Smooth muscle cell (in vitro differentiated cells): ENCODE measurements around the gene RFX1. TPM values are rescaled to one million over a fixed set of nuclear protein-coding genes. Genes with fewer than 3 reads are reported as not detected.

Experiments
- DNase-seq: peaks from one replicate; lab custom pipeline; 2025; ENCODE audit not compliant: unreplicated experiment; lab: John Stamatoyannopoulos, UW
- H2AFZ ChIP-seq: fragments of 200-600 bp; sonication (generic); 2 replicates; pipeline ENCODE4 v1.6.0; 2016; ENCODE audit warnings: antibody characterized with exemption, low read depth, mild to moderate bottlenecking
- H3F3A ChIP-seq: fragments of 200-600 bp; sonication (generic); 2 replicates; pipeline ENCODE4 v1.6.0; 2017; ENCODE audit warnings: antibody characterized with exemption, low read depth
- H3K27ac ChIP-seq: fragments of 200-600 bp; sonication (generic); 2 replicates; pipeline ENCODE4 v1.5.1; 2016; ENCODE audit warnings: low read depth, mild to moderate bottlenecking
- H3K27me3 ChIP-seq: fragments of 200-600 bp; sonication (generic); 2 replicates; pipeline ENCODE4 v1.6.1; 2016; ENCODE audit warnings: low read depth, mild to moderate bottlenecking
- H3K36me3 ChIP-seq: fragments of 200-600 bp; sonication (generic); 2 replicates; pipeline ENCODE4 v1.5.1; 2016; ENCODE audit warnings: low read depth
- H3K4me1 ChIP-seq: fragments of 200-600 bp; sonication (generic); 2 replicates; pipeline ENCODE4 v1.5.1; 2016; ENCODE audit warnings: low read depth
- H3K4me2 ChIP-seq: fragments of 200-600 bp; sonication (generic); 2 replicates; pipeline ENCODE4 v1.6.0; 2016; ENCODE audit warnings: mild to moderate bottlenecking
- H3K4me3 ChIP-seq: fragments of 200-600 bp; sonication (generic); 2 replicates; pipeline ENCODE4 v1.5.1; 2016; ENCODE audit warnings: mild to moderate bottlenecking
- H3K79me2 ChIP-seq: fragments of 200-600 bp; sonication (generic); 2 replicates; pipeline ENCODE4 v1.6.0; 2016; ENCODE audit warnings: low read depth, mild to moderate bottlenecking
- H3K9ac ChIP-seq: fragments of 200-600 bp; sonication (generic); 2 replicates; pipeline ENCODE4 v1.6.0; 2016; ENCODE audit warnings: low read depth
- H3K9me3 ChIP-seq: fragments of 200-600 bp; sonication (generic); replicated peaks from 2 replicates; pipeline ENCODE4 v1.5.1; 2016; ENCODE audit warnings: low read depth
- H4K20me1 ChIP-seq: fragments of 200-600 bp; sonication (generic); 2 replicates; pipeline ENCODE4 v1.6.0; 2016; ENCODE audit warnings: low read depth
- CTCF ChIP-seq: fragments of 200-600 bp; sonication (generic); IDR thresholded peaks from 2 replicates; pipeline ENCODE4 v1.5.1; 2017; ENCODE audit warnings: borderline replicate concordance, mild to moderate bottlenecking, antibody characterized with exemption; ENCODE audit not compliant: insufficient read depth, poor library complexity, severe bottlenecking
- WGBS: methylation state at CpG from one replicate; pipeline ENCODE4 v1.1.7; 2016; ENCODE audit warnings: low lambda C conversion rate; 5-methylcytosine and 5-hydroxymethylcytosine counted together
- polyA plus RNA-seq: library from polyadenylated mRNA; unstranded; fragments of >200 nt; fragmentation: Nextera tagmentation; extraction: Ambion mirVana; gene quantifications from 2 replicates; pipeline ENCODE4 v1.2.1, GENCODE V29; 2016
- total RNA-seq: library from RNA; depleted of rRNA; stranded (reverse); fragments of >200 nt; gene quantifications from 2 replicates; pipeline ENCODE4 v1.2.3, GENCODE V29; 2014

RFX1 gene
- total and polyA plus RNA-seq, 2 experiments from 2014 or later, result 2.2 TPM

GRCh38 chr19:13918726-13919411, 87.3 kb downstream of the RFX1 start:
- no peaks in the 10 kb centered on the region for H3F3A ChIP-seq
- no peak overlapping the region for H3K4me3 ChIP-seq
- TF ChIP-seq CTCF, result no peak
- no peaks in the 10 kb centered on the region for H4K20me1 ChIP-seq
- 90% methylated on average over 29 of the region's 34 CpGs for WGBS
- no peak overlapping the region for H3K4me2 ChIP-seq
- H3K9me3 ChIP-seq, result no peaks in the 10 kb centered on the region
- no peaks in the 10 kb centered on the region for H3K27me3 ChIP-seq
- DNase-seq, result no peak
- no peak overlapping the region for H3K27ac ChIP-seq
- no peaks in the 10 kb centered on the region for H3K36me3 ChIP-seq
- H3K4me1 ChIP-seq, result no peaks in the 10 kb centered on the region
- no peaks in the 10 kb centered on the region for H3K79me2 ChIP-seq
- H2AFZ ChIP-seq, result no peak overlapping the region
- no peak overlapping the region for H3K9ac ChIP-seq

- Histone ChIP-seq H3K27ac (no peak overlapping the region), H3F3A (no peaks in the 10 kb centered on the region), H3K27me3 (no peaks in the 10 kb centered on the region), H3K4me3 (no peak overlapping the region), H2AFZ (no peak overlapping the region), H3K4me2 (no peak overlapping the region), H4K20me1 (no peaks in the 10 kb centered on the region), H3K9ac (no peak overlapping the region), H3K79me2 (no peaks in the 10 kb centered on the region), H3K4me1 (no peaks in the 10 kb centered on the region), H3K9me3 (no peaks in the 10 kb centered on the region), H3K36me3 (no peaks in the 10 kb centered on the region)
- no peak for TF ChIP-seq CTCF
- WGBS, result 99% methylated on average over 14 of the region's 14 CpGs
- DNase-seq, result no peak
Observed at GRCh38 chr19:13917888-13918406, 88.2 kb downstream of the RFX1 start.

- Histone ChIP-seq H4K20me1 (no peaks in the 10 kb centered on the region), H3K9me3 (no peaks in the 10 kb centered on the region), H3F3A (no peaks in the 10 kb centered on the region), H2AFZ (no peak overlapping the region), H3K27me3 (no peaks in the 10 kb centered on the region), H3K4me2 (no peak overlapping the region), H3K9ac (no peak overlapping the region), H3K79me2 (no peaks in the 10 kb centered on the region), H3K4me3 (no peak overlapping the region), H3K27ac (no peak overlapping the region), H3K36me3 (no peaks in the 10 kb centered on the region), H3K4me1 (no peaks in the 10 kb centered on the region)
- WGBS, result 97% methylated on average over 3 of the region's 3 CpGs
- DNase-seq, result no peak
- TF ChIP-seq CTCF, result no peak
Observed at GRCh38 chr19:13914777-13915176, 91.3 kb downstream of the RFX1 start.

GRCh38 chr19:13913352-13913751, 92.8 kb downstream of the RFX1 start:
- no peaks in the 10 kb centered on the region for H4K20me1 ChIP-seq
- no peaks in the 10 kb centered on the region for H3K4me1 ChIP-seq
- H3K9ac ChIP-seq, result no peak overlapping the region
- 97% methylated on average over 17 of the region's 17 CpGs for WGBS
- H3K9me3 ChIP-seq, result no peaks in the 10 kb centered on the region
- no peaks in the 10 kb centered on the region for H3K27me3 ChIP-seq
- DNase-seq, result no peak
- no peak overlapping the region for H2AFZ ChIP-seq
- TF ChIP-seq CTCF, result no peak
- H3F3A ChIP-seq, result no peaks in the 10 kb centered on the region
- H3K79me2 ChIP-seq, result no peaks in the 10 kb centered on the region
- H3K4me3 ChIP-seq, result no peak overlapping the region
- H3K4me2 ChIP-seq, result no peak overlapping the region
- H3K27ac ChIP-seq, result no peak overlapping the region
- H3K36me3 ChIP-seq, result no peaks in the 10 kb centered on the region
